DMS 273 treated with DMSO at 0.1 percent for 48 hours (cell line): ENCODE results near the gene BCL6.

Experiments
- DNase-seq: peaks from one replicate; lab custom pipeline; 2025; lab: John Stamatoyannopoulos, UW

Gene BCL6

GRCh38 chr3:187738331-187739093, 6.8 kb downstream of the BCL6 start:
- DNase-seq = peak; percentile 65

- DNase-seq = no peak
Observed at GRCh38 chr3:187738071-187738330, 7.3 kb downstream of the BCL6 start.

- DNase-seq = no peak
Observed at GRCh38 chr3:187737368-187738070, 7.7 kb downstream of the BCL6 start.

- DNase-seq = no peak
Observed at GRCh38 chr3:187737006-187737367, 8.3 kb downstream of the BCL6 start.

- no peak for DNase-seq
Observed at GRCh38 chr3:187736418-187736871, 8.8 kb downstream of the BCL6 start.

GRCh38 chr3:187735837-187736236, 9.4 kb downstream of the BCL6 start:
- DNase-seq = no peak

- no peak for DNase-seq
Observed at GRCh38 chr3:187735383-187735782, 9.9 kb downstream of the BCL6 start.

GRCh38 chr3:187734841-187735240, 10.4 kb downstream of the BCL6 start:
- no peak for DNase-seq

- DNase-seq = no peak
Observed at GRCh38 chr3:187733371-187733770, 11.9 kb downstream of the BCL6 start.

- no peak for DNase-seq
Observed at GRCh38 chr3:187729598-187729997, 15.7 kb downstream of the BCL6 start.

GRCh38 chr3:187728940-187729583, 16.2 kb downstream of the BCL6 start:
- no peak for DNase-seq

- DNase-seq = no peak
Observed at GRCh38 chr3:187728248-187728647, 17.0 kb downstream of the BCL6 start.

GRCh38 chr3:187726564-187726963, 18.7 kb downstream of the BCL6 start:
- DNase-seq = no peak

GRCh38 chr3:187725653-187726370, 19.5 kb downstream of the BCL6 start:
- no peak for DNase-seq

- no peak for DNase-seq
Observed at GRCh38 chr3:187725224-187725623, 20.0 kb downstream of the BCL6 start.

- no peak for DNase-seq
Observed at GRCh38 chr3:187722206-187722612, 23.1 kb downstream of the BCL6 start.

GRCh38 chr3:187721055-187721454, 24.2 kb downstream of the BCL6 start:
- no peak for DNase-seq

GRCh38 chr3:187720337-187720670, 25.0 kb downstream of the BCL6 start:
- no peak for DNase-seq

GRCh38 chr3:187719628-187720336, 25.5 kb downstream of the BCL6 start:
- DNase-seq = no peak

GRCh38 chr3:187718802-187719201, 26.5 kb downstream of the BCL6 start:
- DNase-seq = no peak

- no peak for DNase-seq
Observed at GRCh38 chr3:187717572-187717971, 27.7 kb downstream of the BCL6 start.

GRCh38 chr3:187714404-187714979, 30.8 kb downstream of the BCL6 start:
- peak; percentile 30 for DNase-seq
